Aorta (tissue), 5 donors: ENCODE measurements around the gene SLC22A23. TPM values are rescaled to one million over a fixed set of nuclear protein-coding genes. Genes with fewer than 3 reads are reported as not detected.

Source experiments
- ATAC-seq: fragments of 200-7000 bp; cut with Tn5 transposase; one replicate; pipeline ENCODE4 v1.9.1; 2022; ENCODE audit warnings: moderate library complexity; ENCODE audit not compliant: low FRiP score
- DNase-seq, 2 donors: peaks; one replicate each; pipeline ENCODE4 v3.0.0-alpha.2; 2020
- H3K27ac ChIP-seq, 2 donors: one replicate each; pipeline ENCODE4 v1.5.1; 2013; ENCODE audit warnings: low read length in 2 of 2, mild to moderate bottlenecking in 2 of 2, moderate library complexity in 2 of 2, control low read depth in 1 of 2, inconsistent platforms in 1 of 2, low read depth in 1 of 2
- H3K27me3 ChIP-seq, 2 donors: one replicate each; pipeline ENCODE4 v1.6.1; 2013; ENCODE audit warnings: control low read depth in 1 of 2, low read length in 1 of 2, mild to moderate bottlenecking in 1 of 2, moderate library complexity in 1 of 2; ENCODE audit not compliant: insufficient read depth in 2 of 2, control insufficient read depth in 1 of 2
- H3K36me3 ChIP-seq, 2 donors: one replicate each; pipeline ENCODE4 v1.6.1; 2013; ENCODE audit warnings: control low read depth in 1 of 2, low read length in 1 of 2, mild to moderate bottlenecking in 1 of 2; ENCODE audit not compliant: insufficient read depth in 2 of 2, control insufficient read depth in 1 of 2
- H3K4me1 ChIP-seq, 2 donors: one replicate each; pipeline ENCODE4 v1.6.1; 2013; ENCODE audit warnings: low read length in 2 of 2, control low read depth in 1 of 2, mild to moderate bottlenecking in 1 of 2, moderate library complexity in 1 of 2; ENCODE audit not compliant: insufficient read depth in 2 of 2, control insufficient read depth in 1 of 2
- H3K4me3 ChIP-seq, 2 donors: one replicate each; pipeline ENCODE4 v1.5.1; 2013; ENCODE audit warnings: low read length in 2 of 2, control low read depth in 1 of 2, mild to moderate bottlenecking in 1 of 2
- H3K9me3 ChIP-seq: one replicate; pipeline ENCODE4 v1.6.1; 2013; ENCODE audit warnings: mild to moderate bottlenecking, low read length; ENCODE audit not compliant: control insufficient read depth
- WGBS, 2 donors: extraction: QIAGEN DNeasy Blood & Tissue Kit; methylation state at CpG; one replicate each; pipeline ENCODE4 v1.1.7; 2013; 5-methylcytosine and 5-hydroxymethylcytosine counted together
- intact Hi-C, 2 donors: fragments of 100-400 bp; cut with DNase I; formaldehyde crosslinking; loops; one replicate each; pipeline versions ENCODE4 v1.14.2 to v1.15.0; 2022
- polyA plus RNA-seq, 2 donors: library from polyadenylated mRNA; stranded (reverse); fragments of 200-250 nt; gene quantifications; one replicate each; pipeline ENCODE4 v1.2.3, GENCODE V29; 2013
- total RNA-seq, 2 donors: library from RNA; stranded (reverse); fragmentation: NEBNext Ultra II Directional; extraction: Animal tissue kit (Norgen Biotek cat#: 25700); gene quantifications; one replicate each; pipeline ENCODE4 v1.2.1, GENCODE V29; 2021
- donor health status: healthy with polysubstance abuse.
- donor health status: Bipolar disorder and iron deficiency.
- donor health status: DM: no; HTN: no; CAD: no.
- donor health status: DM: no; HTN: no; CAD: no.
- donor health status: DM: yes; HTN: yes; CAD: no.

Gene SLC22A23
- total and polyA plus RNA-seq, 4 donors: 1.5 to 9.4 (median 4.3) TPM

DNA sequence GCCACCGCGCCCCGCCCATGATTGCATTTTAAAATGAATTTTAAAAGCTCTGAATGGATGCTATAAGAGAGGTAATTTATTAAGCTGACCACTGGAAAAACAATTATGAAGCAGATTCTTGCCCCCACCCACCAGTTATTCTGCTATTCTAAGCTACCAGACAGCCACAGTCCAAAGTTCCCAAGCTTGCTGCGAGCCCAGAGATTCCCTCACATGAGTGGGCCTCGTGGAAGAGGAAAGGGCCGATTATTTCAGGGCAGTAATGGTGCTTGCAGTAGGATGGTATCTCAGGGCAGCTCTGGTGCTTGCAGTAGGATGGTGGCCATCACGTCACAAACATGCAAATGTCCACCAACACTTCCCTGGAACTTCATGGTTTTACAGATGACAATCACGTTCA lies 56.7 kb downstream of the SLC22A23 start:
- WGBS, 2 donors: 92% methylated on average over 8 of the region's 8 CpGs
- DNase-seq (no peak), ATAC-seq (no peak)
- no peak overlapping the region for H3K4me3 ChIP-seq
- H3K4me1 ChIP-seq: no peaks in the 10 kb centered on the region
- H3K27ac ChIP-seq: no peak overlapping the region
- intact Hi-C loops: loop anchor here in 1 of 2 donors (10.0 kb wide), 2 partner anchors 115 to 615 kb away; no protein-coding TSS in a partner anchor
- no peaks in the 10 kb centered on the region for H3K9me3 ChIP-seq
- no peaks in the 10 kb centered on the region for H3K36me3 ChIP-seq
- no peaks in the 10 kb centered on the region for H3K27me3 ChIP-seq

DNA sequence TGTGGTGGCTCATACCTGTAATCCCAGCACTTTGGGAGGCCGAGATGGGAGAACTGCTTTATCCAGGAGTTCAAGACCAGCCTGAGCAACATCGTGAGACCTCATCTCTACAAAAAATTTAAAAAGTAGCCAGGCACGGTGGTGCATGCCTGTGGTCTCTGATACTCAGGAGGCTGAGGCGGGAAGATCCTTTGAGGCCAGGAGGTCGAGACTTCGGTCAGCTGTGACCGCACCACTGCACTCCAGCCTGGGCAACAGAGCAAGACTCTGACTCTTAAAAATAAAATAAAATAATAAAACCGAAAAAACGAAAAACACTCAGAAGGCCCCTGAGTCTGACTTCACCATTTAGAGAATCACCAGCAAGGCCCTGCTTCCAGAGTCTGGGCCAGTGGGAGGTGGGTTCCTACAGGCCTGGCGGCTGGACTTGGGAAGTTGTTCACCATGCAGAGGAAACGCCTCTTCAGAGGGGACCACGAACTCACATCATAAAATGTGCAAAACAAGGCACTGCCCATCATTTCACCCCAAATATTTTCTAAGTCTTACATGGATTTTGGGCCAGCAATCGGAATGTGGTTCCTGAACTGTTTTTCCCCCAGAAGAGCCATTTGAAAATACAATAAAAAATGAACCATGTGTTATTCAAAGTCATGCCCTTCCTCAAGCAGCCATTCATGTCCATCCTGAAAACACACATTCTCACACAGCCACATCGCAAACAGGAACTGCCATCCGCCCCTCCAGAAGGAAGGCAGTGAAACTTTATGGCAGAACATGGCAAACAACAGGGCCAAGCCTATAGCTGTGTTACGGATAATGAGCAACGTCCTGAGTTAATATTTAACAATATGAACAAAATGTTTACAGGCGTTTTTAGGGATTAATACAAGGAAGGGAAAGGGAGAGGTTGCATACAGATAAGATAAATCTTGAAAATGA lies 57.8 kb downstream of the SLC22A23 start:
- Histone ChIP-seq H3K27me3 (no peaks in the 10 kb centered on the region), H3K36me3 (no peaks in the 10 kb centered on the region), H3K4me1 (no peaks in the 10 kb centered on the region), H3K4me3 (no peak overlapping the region), H3K9me3 (no peaks in the 10 kb centered on the region), H3K27ac (no peak overlapping the region)
- DNase-seq (no peak), ATAC-seq (no peak)
- 94 to 95% methylated on average over 18 of the region's 18 CpGs for WGBS, 2 donors
- intact Hi-C loops: no loop called here

GRCh38 chr6:3398165-3398562 lies 58.7 kb downstream of the SLC22A23 start:
- Histone ChIP-seq H3K9me3 (no peaks in the 10 kb centered on the region), H3K36me3 (no peaks in the 10 kb centered on the region), H3K4me1 (no peaks in the 10 kb centered on the region), H3K4me3 (no peak overlapping the region), H3K27me3 (no peaks in the 10 kb centered on the region), H3K27ac (no peak overlapping the region)
- 42 to 49% methylated on average over 3 of the region's 3 CpGs for WGBS, 2 donors
- ATAC-seq: no peak
- intact Hi-C loops: no loop called here
- no peak for DNase-seq

- 58 to 60% methylated on average over 7 of the region's 7 CpGs for WGBS, 2 donors
- Histone ChIP-seq H3K27ac (no peak overlapping the region), H3K4me1 (no peaks in the 10 kb centered on the region), H3K4me3 (no peak overlapping the region), H3K36me3 (no peaks in the 10 kb centered on the region), H3K27me3 (no peaks in the 10 kb centered on the region), H3K9me3 (no peaks in the 10 kb centered on the region)
- ATAC-seq (no peak), DNase-seq (no peak)
- intact Hi-C loops: no loop called here
Measured at GRCh38 chr6:3397229-3398164, 59.4 kb downstream of the SLC22A23 start.

- Histone ChIP-seq H3K4me3 (no peak overlapping the region), H3K36me3 (no peaks in the 10 kb centered on the region), H3K27me3 (no peaks in the 10 kb centered on the region), H3K27ac (no peak overlapping the region), H3K4me1 (no peaks in the 10 kb centered on the region), H3K9me3 (no peaks in the 10 kb centered on the region)
- 90 to 96% methylated on average over 19 of the region's 19 CpGs for WGBS, 2 donors
- no peak for ATAC-seq
- DNase-seq: no peak
- intact Hi-C loops: no loop called here
Measured at GRCh38 chr6:3396503-3397180, 60.2 kb downstream of the SLC22A23 start.

DNA sequence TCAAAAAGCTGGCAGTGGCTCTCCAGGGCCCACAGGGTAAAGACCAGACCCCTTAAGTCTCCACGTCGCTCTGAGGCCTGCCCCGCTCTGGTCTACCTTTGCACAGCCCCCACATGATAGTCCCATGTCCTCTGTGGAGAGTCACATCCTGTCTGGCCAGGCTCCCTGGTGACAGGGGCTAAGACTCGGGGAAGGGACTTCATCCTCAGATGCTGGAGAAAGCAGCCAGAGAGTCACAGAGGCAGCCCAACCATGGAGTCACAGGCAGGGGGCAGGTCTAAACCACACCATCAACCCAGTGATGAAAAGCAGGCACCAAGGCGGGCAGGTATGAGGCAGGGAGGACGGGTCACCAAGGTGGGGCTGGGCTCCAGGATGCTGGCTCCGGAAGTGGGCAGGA lies 62.2 kb downstream of the SLC22A23 start:
- ATAC-seq (no peak), DNase-seq (no peak)
- intact Hi-C loops: no loop called here
- Histone ChIP-seq H3K27me3 (no peaks in the 10 kb centered on the region), H3K36me3 (no peaks in the 10 kb centered on the region), H3K4me1 (no peaks in the 10 kb centered on the region), H3K27ac (no peak overlapping the region), H3K9me3 (no peaks in the 10 kb centered on the region), H3K4me3 (no peak overlapping the region)
- whole genome bisulfite sequencing, 2 donors: 88 to 92% methylated on average over 7 of the region's 7 CpGs

DNA sequence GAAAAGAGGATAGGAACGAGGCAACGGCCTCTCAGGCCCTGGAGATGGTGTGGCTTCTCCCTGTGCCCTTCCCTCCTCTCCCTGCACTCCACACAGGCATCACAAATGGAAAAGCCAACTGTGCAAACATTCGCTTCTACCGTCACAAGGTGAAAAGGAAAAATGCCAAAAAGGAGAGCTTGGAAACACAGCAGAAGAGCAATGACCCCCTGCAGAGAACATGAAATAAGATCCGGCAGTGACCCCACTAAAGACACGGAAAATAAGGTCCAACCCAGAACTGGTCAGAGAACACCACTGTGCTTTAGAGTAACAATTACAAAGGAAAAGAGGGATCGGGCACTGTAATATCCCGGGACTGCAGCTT lies 63.0 kb downstream of the SLC22A23 start:
- H3K4me1 ChIP-seq: no peaks in the 10 kb centered on the region
- intact Hi-C loops: no loop called here
- no peak overlapping the region for H3K4me3 ChIP-seq
- H3K27ac ChIP-seq: no peak overlapping the region
- no peaks in the 10 kb centered on the region for H3K27me3 ChIP-seq
- ATAC-seq: no peak
- no peaks in the 10 kb centered on the region for H3K9me3 ChIP-seq
- 73 to 84% methylated on average over 8 of the region's 8 CpGs for WGBS, 2 donors
- H3K36me3 ChIP-seq: no peaks in the 10 kb centered on the region
- DNase-seq: no peak

GRCh38 chr6:3392930-3393835 lies 63.7 kb downstream of the SLC22A23 start:
- H3K4me3 ChIP-seq: no peak overlapping the region
- no peak for ATAC-seq

More at GRCh38 chr6:3392930-3393835, 63.7 kb downstream of the SLC22A23 start:
- no peaks in the 10 kb centered on the region for H3K9me3 ChIP-seq
- H3K27ac ChIP-seq: no peak overlapping the region
- H3K27me3 ChIP-seq: no peaks in the 10 kb centered on the region
- DNase-seq: no peak
- no peaks in the 10 kb centered on the region for H3K4me1 ChIP-seq
- intact Hi-C loops: no loop called here
- WGBS, 2 donors: 90 to 91% methylated on average over 13 of the region's 13 CpGs
- no peaks in the 10 kb centered on the region for H3K36me3 ChIP-seq
